BJ (cell line): ENCODE data around the gene RNF220. TPM values are rescaled to one million over a fixed set of nuclear protein-coding genes. Genes with fewer than 3 reads are reported as not detected.

ENCODE experiments used
- CTCF ChIA-PET: fragments of 350-600 bp; formaldehyde crosslinking; extraction: SDS; loops from one replicate; lab custom pipeline; 2021; ENCODE audit warnings: antibody characterized with exemption, inconsistent platforms; lab: Yijun Ruan, JAX
- POLR2A ChIA-PET: fragments of 300-600 bp; sonication (Branson Sonifier 250); formaldehyde crosslinking; extraction: SDS; loops from one replicate; lab custom pipeline; 2021; ENCODE audit warnings: antibody characterized with exemption; lab: Charles Lee
- DNase-seq: peaks from one replicate; pipeline ENCODE4 v3.0.0-alpha.2; 2011; ENCODE audit warnings: low read depth
- H3K27me3 ChIP-seq: 2 replicates; pipeline ENCODE4 v1.6.0; 2011; ENCODE audit warnings: low read length; ENCODE audit not compliant: control insufficient read depth, insufficient read depth
- H3K36me3 ChIP-seq: 2 replicates; pipeline ENCODE4 v1.5.1; 2011; ENCODE audit warnings: low read length; ENCODE audit not compliant: control insufficient read depth, insufficient read depth
- H3K4me3 ChIP-seq: 2 replicates; pipeline ENCODE4 v1.5.1; 2011; ENCODE audit warnings: low read depth, mild to moderate bottlenecking, control low read depth, low read length
- polyA plus RNA-seq: library from polyadenylated mRNA; depleted of rRNA; stranded (reverse); fragments of >200 nt; gene quantifications from 2 replicates; pipeline ENCODE4 v1.2.3, GENCODE V29; 2011
- TF ChIP-seq, protein P1 (sequence below): IDR thresholded peaks from 2 replicates; pipeline ENCODE4 v1.5.1; 2011; ENCODE audit warnings: low read depth, mild to moderate bottlenecking, control low read depth, inconsistent platforms, low read length, moderate library complexity; ENCODE audit not compliant: insufficient read depth

The RNF220 gene
- polyA plus RNA-seq, 1 experiment = 65.4 TPM

GRCh38 chr1:44591381-44591780 is 186.3 kb downstream of the RNF220 start:
- ChIA-PET POLR2A (no interaction called here), CTCF (interaction anchor here (1.2 to 6.9 kb wide), 3 partner anchors 61 to 374 kb away, joined by 3 to 124 read pairs (median 3); no protein-coding TSS in a partner anchor)

GRCh38 chr1:44592208-44593145 is 187.4 kb downstream of the RNF220 start:
- ChIA-PET CTCF (interaction anchor here (1.2 to 6.9 kb wide), 4 partner anchors 60 to 375 kb away, joined by 3 to 124 read pairs (median 30); no protein-coding TSS in a partner anchor), POLR2A (no interaction called here)
- TF ChIP-seq, protein P1, sequence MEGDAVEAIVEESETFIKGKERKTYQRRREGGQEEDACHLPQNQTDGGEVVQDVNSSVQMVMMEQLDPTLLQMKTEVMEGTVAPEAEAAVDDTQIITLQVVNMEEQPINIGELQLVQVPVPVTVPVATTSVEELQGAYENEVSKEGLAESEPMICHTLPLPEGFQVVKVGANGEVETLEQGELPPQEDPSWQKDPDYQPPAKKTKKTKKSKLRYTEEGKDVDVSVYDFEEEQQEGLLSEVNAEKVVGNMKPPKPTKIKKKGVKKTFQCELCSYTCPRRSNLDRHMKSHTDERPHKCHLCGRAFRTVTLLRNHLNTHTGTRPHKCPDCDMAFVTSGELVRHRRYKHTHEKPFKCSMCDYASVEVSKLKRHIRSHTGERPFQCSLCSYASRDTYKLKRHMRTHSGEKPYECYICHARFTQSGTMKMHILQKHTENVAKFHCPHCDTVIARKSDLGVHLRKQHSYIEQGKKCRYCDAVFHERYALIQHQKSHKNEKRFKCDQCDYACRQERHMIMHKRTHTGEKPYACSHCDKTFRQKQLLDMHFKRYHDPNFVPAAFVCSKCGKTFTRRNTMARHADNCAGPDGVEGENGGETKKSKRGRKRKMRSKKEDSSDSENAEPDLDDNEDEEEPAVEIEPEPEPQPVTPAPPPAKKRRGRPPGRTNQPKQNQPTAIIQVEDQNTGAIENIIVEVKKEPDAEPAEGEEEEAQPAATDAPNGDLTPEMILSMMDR = no peak
- no peak for DNase-seq
- Histone ChIP-seq H3K36me3 (no peaks in the 10 kb centered on the region), H3K4me3 (no peak overlapping the region), H3K27me3 (peaks cover 7% of the 10 kb centered on the region)

More at GRCh38 chr1:44591381-44591780, 186.3 kb downstream of the RNF220 start:
- no peak for DNase-seq
- Histone ChIP-seq H3K36me3 (no peaks in the 10 kb centered on the region), H3K27me3 (peaks cover 6% of the 10 kb centered on the region), H3K4me3 (no peak overlapping the region)
- TF ChIP-seq, protein P1 = no peak

- POLR2A ChIA-PET = no interaction called here
- TF ChIP-seq, protein P1 = no peak
- H3K27me3 ChIP-seq = peaks cover 11% of the 10 kb centered on the region
- no peak overlapping the region for H3K4me3 ChIP-seq
- DNase-seq = no peak
- no peaks in the 10 kb centered on the region for H3K36me3 ChIP-seq
- CTCF ChIA-PET = interaction anchor here (0.6 to 6.9 kb wide), 48 partner anchors 10 to 562 kb away, joined by 3 to 124 read pairs (median 4); partner anchors contain the start of gene DMAP1
Measured at GRCh38 chr1:44594353-44594752, 189.3 kb downstream of the RNF220 start.

DNA sequence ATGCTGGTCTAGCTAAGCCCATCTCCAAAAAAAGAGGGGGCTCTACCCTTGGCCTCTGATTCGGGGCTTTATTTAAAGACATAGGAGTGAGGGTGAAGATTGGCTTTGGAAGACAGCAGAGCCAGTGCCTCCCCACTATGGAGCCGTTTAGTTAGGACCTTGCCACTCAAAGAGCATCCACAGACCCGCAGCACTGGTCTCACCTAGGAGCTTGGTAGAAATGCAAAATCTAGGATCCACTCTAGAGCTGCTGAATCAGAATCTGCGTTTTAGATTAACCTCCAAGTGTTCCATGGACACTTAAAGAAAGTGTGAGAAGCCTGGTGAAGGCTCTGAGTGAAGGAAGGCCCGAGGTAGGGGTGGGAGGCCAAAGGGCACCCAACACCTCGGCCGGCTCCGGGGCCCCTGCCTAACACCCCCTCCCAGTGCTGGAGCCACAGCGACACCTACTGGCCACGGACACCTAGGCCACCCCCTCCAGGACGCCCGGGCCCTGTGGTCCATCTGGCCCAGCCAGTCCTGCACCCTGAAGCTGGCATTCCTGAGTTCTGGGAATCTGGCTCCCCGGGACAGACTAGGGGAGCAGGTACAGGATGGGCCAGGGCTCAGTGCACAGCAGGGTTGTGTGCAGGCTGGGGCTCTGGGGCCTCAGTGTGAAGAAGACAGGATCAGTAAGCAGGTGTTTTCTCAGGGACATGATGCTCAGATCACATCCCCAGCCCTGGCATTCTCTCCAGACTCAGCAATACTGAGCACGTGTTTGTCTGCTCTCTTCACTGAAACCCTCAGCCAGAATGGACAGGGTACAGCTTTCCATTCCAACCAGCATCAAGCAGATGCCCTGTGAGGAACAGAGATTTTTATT is 190.0 kb downstream of the RNF220 start:
- Histone ChIP-seq H3K27me3 (peaks cover 13% of the 10 kb centered on the region), H3K36me3 (no peaks in the 10 kb centered on the region), H3K4me3 (no peak overlapping the region)
- TF ChIP-seq, protein P1 = peak; percentile 98
- POLR2A ChIA-PET = no interaction called here
- DNase-seq = no peak
- CTCF ChIA-PET = interaction anchor here (0.5 to 6.9 kb wide), 62 partner anchors 10 to 589 kb away, joined by 3 to 124 read pairs (median 4); partner anchors contain the start of gene DMAP1
